ENCODE measurements around the gene LSG1. TPM values are rescaled to one million over a fixed set of nuclear protein-coding genes. Genes with fewer than 3 reads are reported as not detected.

LSG1 gene
- total and polyA plus RNA-seq, 2 of the 13 experiments (the other 11 are each of a cell fraction or from before 2014, with no cell fraction given): 21.4 to 32.1 TPM

DNA sequence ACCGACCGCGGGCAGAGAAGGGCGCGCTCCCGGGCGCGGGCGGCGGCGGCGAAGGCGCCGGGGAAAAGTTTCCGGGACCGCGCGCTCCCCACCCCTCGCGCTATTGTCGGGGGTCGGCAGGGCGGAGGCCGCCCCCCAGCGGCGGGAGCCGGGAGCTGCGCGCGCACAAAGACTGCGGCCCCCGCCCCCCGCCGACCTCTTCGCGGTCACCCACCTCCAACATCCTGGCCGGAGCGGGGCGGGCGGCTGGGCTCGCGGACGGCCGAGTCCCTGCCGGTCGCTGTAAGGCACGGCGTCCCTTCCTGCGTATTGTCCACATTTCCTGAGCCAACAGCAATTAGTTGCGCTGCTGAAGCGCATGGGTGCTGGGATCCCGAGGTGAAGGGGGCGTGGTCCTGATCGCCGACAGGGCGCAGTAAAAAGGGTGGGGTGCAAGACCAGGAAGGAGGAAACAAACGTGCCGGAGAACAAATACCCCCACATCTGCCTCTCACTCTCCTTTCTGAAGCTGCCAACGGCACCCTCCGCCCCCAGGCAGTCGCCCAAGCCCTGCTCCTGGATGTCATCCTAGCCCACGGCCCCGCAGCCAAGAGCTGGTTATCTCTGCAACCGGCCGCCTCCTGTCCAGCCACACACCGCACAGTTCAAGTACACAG is 38.5 kb downstream of the LSG1 start, which contains the start of gene TMEM44 (continued):
- TF ChIP-seq, protein P1, sequence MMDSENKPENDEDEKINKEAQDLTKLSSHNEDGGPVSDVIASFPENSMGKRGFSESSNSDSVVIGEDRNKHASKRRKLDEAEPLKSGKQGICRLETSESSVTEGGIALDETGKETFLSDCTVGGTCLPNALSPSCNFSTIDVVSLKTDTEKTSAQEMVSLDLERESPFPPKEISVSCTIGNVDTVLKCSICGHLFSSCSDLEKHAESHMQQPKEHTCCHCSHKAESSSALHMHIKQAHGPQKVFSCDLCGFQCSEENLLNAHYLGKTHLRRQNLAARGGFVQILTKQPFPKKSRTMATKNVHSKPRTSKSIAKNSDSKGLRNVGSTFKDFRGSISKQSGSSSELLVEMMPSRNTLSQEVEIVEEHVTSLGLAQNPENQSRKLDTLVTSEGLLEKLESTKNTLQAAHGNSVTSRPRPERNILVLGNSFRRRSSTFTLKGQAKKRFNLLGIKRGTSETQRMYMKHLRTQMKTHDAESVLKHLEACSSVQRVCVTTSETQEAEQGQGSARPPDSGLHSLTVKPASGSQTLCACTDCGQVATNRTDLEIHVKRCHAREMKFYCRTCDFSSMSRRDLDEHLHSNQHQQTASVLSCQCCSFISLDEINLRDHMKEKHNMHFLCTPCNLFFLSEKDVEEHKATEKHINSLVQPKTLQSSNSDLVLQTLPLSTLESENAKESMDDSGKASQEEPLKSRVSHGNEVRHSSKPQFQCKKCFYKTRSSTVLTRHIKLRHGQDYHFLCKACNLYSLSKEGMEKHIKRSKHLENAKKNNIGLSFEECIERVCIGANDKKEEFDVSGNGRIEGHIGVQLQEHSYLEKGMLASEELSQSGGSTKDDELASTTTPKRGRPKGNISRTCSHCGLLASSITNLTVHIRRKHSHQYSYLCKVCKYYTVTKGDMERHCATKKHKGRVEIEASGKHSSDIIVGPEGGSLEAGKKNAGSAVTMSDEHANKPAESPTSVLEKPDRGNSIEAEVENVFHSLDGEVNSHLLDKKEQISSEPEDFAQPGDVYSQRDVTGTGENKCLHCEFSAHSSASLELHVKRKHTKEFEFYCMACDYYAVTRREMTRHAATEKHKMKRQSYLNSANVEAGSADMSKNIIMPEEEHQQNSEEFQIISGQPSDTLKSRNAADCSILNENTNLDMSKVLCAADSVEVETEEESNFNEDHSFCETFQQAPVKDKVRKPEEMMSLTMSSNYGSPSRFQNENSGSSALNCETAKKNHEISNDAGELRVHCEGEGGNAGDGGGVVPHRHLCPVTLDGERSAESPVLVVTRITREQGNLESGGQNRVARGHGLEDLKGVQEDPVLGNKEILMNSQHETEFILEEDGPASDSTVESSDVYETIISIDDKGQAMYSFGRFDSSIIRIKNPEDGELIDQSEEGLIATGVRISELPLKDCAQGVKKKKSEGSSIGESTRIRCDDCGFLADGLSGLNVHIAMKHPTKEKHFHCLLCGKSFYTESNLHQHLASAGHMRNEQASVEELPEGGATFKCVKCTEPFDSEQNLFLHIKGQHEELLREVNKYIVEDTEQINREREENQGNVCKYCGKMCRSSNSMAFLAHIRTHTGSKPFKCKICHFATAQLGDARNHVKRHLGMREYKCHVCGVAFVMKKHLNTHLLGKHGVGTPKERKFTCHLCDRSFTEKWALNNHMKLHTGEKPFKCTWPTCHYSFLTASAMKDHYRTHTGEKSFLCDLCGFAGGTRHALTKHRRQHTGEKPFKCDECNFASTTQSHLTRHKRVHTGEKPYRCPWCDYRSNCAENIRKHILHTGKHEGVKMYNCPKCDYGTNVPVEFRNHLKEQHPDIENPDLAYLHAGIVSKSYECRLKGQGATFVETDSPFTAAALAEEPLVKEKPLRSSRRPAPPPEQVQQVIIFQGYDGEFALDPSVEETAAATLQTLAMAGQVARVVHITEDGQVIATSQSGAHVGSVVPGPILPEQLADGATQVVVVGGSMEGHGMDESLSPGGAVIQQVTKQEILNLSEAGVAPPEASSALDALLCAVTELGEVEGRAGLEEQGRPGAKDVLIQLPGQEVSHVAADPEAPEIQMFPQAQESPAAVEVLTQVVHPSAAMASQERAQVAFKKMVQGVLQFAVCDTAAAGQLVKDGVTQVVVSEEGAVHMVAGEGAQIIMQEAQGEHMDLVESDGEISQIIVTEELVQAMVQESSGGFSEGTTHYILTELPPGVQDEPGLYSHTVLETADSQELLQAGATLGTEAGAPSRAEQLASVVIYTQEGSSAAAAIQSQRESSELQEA (CRISPR knock-in tag; IDR thresholded peaks at IDR 0.05; ENCODE audit: not compliant biosample characterization): no peak
- no peak for TF ChIP-seq SNRNP70 (IDR thresholded peaks at IDR 0.05; ENCODE audit: low read depth, low read length)
- TF ChIP-seq MXD1 (CRISPR knock-in tag; IDR thresholded peaks at IDR 0.05): peak; percentile 53; the same call in 1 of the 2 replicates
- TF ChIP-seq REL (CRISPR knock-in tag; conservative IDR thresholded peaks at IDR 0.05): no peak
- TF ChIP-seq ZNF235 (CRISPR knock-in tag; IDR thresholded peaks at IDR 0.05; ENCODE audit: borderline replicate concordance): no peak
- no peak for TF ChIP-seq AHDC1 (CRISPR knock-in tag; IDR thresholded peaks at IDR 0.05; ENCODE audit: borderline replicate concordance)
- peak; percentile 60 for TF ChIP-seq GATAD1 (CRISPR knock-in tag; IDR thresholded peaks at IDR 0.05)
- TF ChIP-seq E2F1 (CRISPR knock-in tag; IDR thresholded peaks at IDR 0.05): no peak
- no peak for TF ChIP-seq TSC22D2 (CRISPR knock-in tag; IDR thresholded peaks at IDR 0.05; ENCODE audit: borderline replicate concordance)
- no peak for TF ChIP-seq ATF7 (IDR thresholded peaks at IDR 0.05)
- no peak for TF ChIP-seq ATF7 (CRISPR knock-in tag; IDR thresholded peaks at IDR 0.05)
- no peak for TF ChIP-seq ZNF577 (CRISPR knock-in tag; IDR thresholded peaks at IDR 0.05; ENCODE audit: borderline replicate concordance, low read depth)

All from HepG2 (cell line).